ENCODE results near the gene IGLL1.
"Not testable (repeated sequence)": the region's sequence is repeated elsewhere in the genome, so short reads cannot be mapped to it uniquely, and the experiment has no call there.

GRCh38 chr22:23621916-23622315 lies 41.8 kb upstream of the IGLL1 start:
- not testable (repeated sequence) for TF ChIP-seq CTCF (conservative IDR thresholded peaks at IDR 0.05; ENCODE audit: low read length); EZH2phosphoT487 (IDR thresholded peaks at IDR 0.05; ENCODE audit: borderline replicate concordance, low read depth, low read length)
